ENCODE measurements around the gene KRTAP5-3. TPM values are rescaled to one million over a fixed set of nuclear protein-coding genes. Genes with fewer than 3 reads are reported as not detected.

KRTAP5-3 gene
- polyA plus RNA-seq, 2 of the 4 experiments (the other 2 are of a cell fraction), result not detected

DNA sequence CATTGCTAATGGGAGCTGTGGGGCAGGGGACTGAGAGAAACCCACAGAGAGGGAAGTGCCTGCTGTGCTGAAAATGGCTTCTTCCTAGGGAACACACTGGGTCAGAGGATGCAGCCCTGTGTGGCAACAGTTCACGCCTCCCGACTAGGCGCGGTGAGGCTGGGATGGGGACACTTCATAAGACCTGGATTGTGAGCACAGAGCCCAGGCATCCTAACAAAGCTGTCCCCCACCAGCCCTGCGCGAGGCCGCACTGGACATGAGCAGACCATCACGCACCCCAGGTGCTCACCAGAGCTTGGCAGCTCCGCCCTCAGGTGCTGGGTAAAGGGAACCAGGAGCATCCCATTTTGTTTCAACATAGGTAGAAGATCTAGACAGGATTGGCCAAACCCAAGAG is 15.5 kb upstream of the KRTAP5-3 start:
- ChIA-PET CTCF (interaction anchor here (1.1 to 1.7 kb wide), 5 partner anchors 49 to 378 kb away, joined by 4 to 8 read pairs (median 4); no protein-coding TSS in a partner anchor), POLR2A (no interaction called here)
- ATAC-seq (no peak), FAIRE-seq (no peak), DNase-seq (ENCODE audit: low read depth in 1 of 2, low spot score in 1 of 2) (no peak)
- 89% methylated on average over 9 of the region's 9 CpGs for WGBS (ENCODE audit: missing lambda C conversion rate)
- Histone ChIP-seq H3K4me3 (no peak overlapping the region), H3K4me1 (no peaks in the 10 kb centered on the region), H3K4me2 (no peak overlapping the region), H3K27ac (no peak overlapping the region), H3K9me3 (no peaks in the 10 kb centered on the region)
- TF ChIP-seq, protein P1, sequence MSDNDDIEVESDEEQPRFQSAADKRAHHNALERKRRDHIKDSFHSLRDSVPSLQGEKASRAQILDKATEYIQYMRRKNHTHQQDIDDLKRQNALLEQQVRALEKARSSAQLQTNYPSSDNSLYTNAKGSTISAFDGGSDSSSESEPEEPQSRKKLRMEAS (IDR thresholded peaks at IDR 0.05), result no peak
- no peak for TF ChIP-seq RFX5 (IDR thresholded peaks at IDR 0.05)
- no peak for TF ChIP-seq RARB (CRISPR knock-in tag; IDR thresholded peaks at IDR 0.05)
- TF ChIP-seq, protein P2, sequence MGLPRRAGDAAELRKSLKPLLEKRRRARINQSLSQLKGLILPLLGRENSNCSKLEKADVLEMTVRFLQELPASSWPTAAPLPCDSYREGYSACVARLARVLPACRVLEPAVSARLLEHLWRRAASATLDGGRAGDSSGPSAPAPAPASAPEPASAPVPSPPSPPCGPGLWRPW (IDR thresholded peaks at IDR 0.05), result no peak
- TF ChIP-seq, protein P3, sequence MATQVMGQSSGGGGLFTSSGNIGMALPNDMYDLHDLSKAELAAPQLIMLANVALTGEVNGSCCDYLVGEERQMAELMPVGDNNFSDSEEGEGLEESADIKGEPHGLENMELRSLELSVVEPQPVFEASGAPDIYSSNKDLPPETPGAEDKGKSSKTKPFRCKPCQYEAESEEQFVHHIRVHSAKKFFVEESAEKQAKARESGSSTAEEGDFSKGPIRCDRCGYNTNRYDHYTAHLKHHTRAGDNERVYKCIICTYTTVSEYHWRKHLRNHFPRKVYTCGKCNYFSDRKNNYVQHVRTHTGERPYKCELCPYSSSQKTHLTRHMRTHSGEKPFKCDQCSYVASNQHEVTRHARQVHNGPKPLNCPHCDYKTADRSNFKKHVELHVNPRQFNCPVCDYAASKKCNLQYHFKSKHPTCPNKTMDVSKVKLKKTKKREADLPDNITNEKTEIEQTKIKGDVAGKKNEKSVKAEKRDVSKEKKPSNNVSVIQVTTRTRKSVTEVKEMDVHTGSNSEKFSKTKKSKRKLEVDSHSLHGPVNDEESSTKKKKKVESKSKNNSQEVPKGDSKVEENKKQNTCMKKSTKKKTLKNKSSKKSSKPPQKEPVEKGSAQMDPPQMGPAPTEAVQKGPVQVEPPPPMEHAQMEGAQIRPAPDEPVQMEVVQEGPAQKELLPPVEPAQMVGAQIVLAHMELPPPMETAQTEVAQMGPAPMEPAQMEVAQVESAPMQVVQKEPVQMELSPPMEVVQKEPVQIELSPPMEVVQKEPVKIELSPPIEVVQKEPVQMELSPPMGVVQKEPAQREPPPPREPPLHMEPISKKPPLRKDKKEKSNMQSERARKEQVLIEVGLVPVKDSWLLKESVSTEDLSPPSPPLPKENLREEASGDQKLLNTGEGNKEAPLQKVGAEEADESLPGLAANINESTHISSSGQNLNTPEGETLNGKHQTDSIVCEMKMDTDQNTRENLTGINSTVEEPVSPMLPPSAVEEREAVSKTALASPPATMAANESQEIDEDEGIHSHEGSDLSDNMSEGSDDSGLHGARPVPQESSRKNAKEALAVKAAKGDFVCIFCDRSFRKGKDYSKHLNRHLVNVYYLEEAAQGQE (IDR thresholded peaks at IDR 0.05), result no peak
- TF ChIP-seq JUNB (IDR thresholded peaks at IDR 0.05), result no peak
- TF ChIP-seq SMC3 (IDR thresholded peaks at IDR 0.05), result no peak
- TF ChIP-seq HEYL (CRISPR knock-in tag; IDR thresholded peaks at IDR 0.05), result no peak
- TF ChIP-seq NPAS2 (CRISPR knock-in tag; IDR thresholded peaks at IDR 0.05; ENCODE audit: borderline replicate concordance), result no peak
- no peak for TF ChIP-seq FOSL2 (IDR thresholded peaks at IDR 0.05)
- no peak for TF ChIP-seq FOSL2 (CRISPR knock-in tag; IDR thresholded peaks at IDR 0.05)
- TF ChIP-seq NR3C1 (IDR thresholded peaks at IDR 0.05), result no peak
- no peak for TF ChIP-seq JUN (IDR thresholded peaks at IDR 0.05)
- TF ChIP-seq FOXS1 (CRISPR knock-in tag; IDR thresholded peaks at IDR 0.05), result no peak
- TF ChIP-seq KDM1A (IDR thresholded peaks at IDR 0.05; ENCODE audit: low read depth), result no peak
- no peak for TF ChIP-seq CHD2 (IDR thresholded peaks at IDR 0.05; ENCODE audit: low read length, partially characterized antibody)
- no peak for TF ChIP-seq RAD21 (conservative IDR thresholded peaks at IDR 0.05 in 1 of 2, IDR thresholded peaks at IDR 0.05 in 1 of 2)

DNA sequence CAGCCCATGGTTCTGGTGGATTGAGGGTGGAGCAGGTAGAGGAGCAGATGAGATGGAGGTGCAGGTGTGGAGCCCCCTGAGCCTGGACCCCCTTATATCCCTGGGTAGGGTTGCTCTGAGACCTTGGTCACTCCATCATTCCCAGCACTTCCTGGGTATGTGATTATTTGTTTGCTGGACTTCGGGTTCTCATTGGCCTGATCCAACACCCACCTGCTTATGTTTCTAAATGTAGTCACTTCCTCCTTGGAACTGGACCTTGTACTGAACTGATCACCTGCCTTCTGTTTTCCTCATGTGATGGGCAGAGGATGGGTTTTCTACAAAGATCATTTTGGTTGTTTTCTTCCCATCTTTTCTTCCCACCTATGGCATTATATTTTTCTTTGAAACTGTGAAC is 13.8 kb upstream of the KRTAP5-3 start, which contains the start of gene KRTAP5-4:
KRTAP5-4 (minus strand) TSS at position 53 of the 400 bp plus-strand sequence; CDS start at position 8, 45 bp downstream.
- ATAC-seq, result no peak
- 0% methylated on average over 1 of the region's 1 CpG for WGBS (ENCODE audit: missing lambda C conversion rate)
- ChIA-PET CTCF (no interaction called here), POLR2A (no interaction called here)
- Histone ChIP-seq H3K4me3 (no peak within 1 kb of the TSS), H3K9me3 (no peaks in the 10 kb centered on the region), H3K4me2 (no peak within 1 kb of the TSS), H3K27ac (no peak within 1 kb of the TSS), H3K4me1 (no peaks in the 10 kb centered on the region)
- DNase-seq (ENCODE audit: low read depth in 1 of 2, low spot score in 1 of 2), result no peak
- TF ChIP-seq HEYL (CRISPR knock-in tag; IDR thresholded peaks at IDR 0.05) (no peak), NR3C1 (IDR thresholded peaks at IDR 0.05) (no peak), TFCP2L1 (CRISPR knock-in tag; IDR thresholded peaks at IDR 0.05) (no peak)
- TF ChIP-seq, protein P4, sequence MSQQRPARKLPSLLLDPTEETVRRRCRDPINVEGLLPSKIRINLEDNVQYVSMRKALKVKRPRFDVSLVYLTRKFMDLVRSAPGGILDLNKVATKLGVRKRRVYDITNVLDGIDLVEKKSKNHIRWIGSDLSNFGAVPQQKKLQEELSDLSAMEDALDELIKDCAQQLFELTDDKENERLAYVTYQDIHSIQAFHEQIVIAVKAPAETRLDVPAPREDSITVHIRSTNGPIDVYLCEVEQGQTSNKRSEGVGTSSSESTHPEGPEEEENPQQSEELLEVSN (IDR thresholded peaks at IDR 0.05; ENCODE audit: borderline replicate concordance, low read depth), result no peak
- no peak for FAIRE-seq

DNA sequence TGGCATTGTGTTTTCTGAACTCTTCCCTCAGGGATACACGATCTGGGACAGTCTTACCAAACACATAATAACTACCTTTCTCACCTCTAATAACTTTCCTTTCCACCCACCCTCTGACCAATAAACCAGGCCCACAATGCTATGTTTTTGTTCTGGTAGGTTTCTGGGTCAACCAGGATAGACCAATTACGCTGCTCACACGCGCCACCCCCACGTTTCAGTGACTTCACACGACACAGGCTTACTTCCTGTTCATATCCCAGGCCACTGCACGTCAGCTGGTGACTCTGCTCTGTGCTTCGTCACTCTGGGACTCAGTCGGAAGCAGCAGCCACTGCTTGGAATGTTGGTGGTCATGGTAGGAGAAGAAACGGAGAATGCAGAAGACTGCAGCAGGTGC is 11.2 kb upstream of the KRTAP5-3 start:
- ATAC-seq (no peak), FAIRE-seq (no peak), DNase-seq (ENCODE audit: low read depth in 1 of 2, low spot score in 1 of 2) (no peak)
- WGBS (ENCODE audit: missing lambda C conversion rate), result 54% methylated on average over 10 of the region's 10 CpGs
- no peak for TF ChIP-seq RNF2 (IDR thresholded peaks at IDR 0.05; ENCODE audit: borderline replicate concordance, low read depth)
- no peak for TF ChIP-seq HDAC2 (IDR thresholded peaks at IDR 0.05)
- TF ChIP-seq RARB (CRISPR knock-in tag; IDR thresholded peaks at IDR 0.05), result no peak
- TF ChIP-seq RFX5 (IDR thresholded peaks at IDR 0.05), result no peak
- TF ChIP-seq HEYL (CRISPR knock-in tag; IDR thresholded peaks at IDR 0.05), result no peak
- no peak for TF ChIP-seq CHD4 (IDR thresholded peaks at IDR 0.05; ENCODE audit: borderline replicate concordance)
- TF ChIP-seq TP53 (CRISPR knock-in tag; IDR thresholded peaks at IDR 0.05), result no peak
- no peak for TF ChIP-seq ZC3H11A (IDR thresholded peaks at IDR 0.05)
- no peak for TF ChIP-seq GATA3 (IDR thresholded peaks at IDR 0.05; ENCODE audit: borderline replicate concordance)
- Histone ChIP-seq H3K4me2 (no peak overlapping the region), H3K27ac (no peak overlapping the region), H3K9me3 (no peaks in the 10 kb centered on the region), H3K4me1 (no peaks in the 10 kb centered on the region), H3K4me3 (no peak overlapping the region)
- CTCF ChIA-PET, result interaction anchor here (1.4 to 1.8 kb wide), 3 partner anchors 15 to 532 kb away, joined by 3 to 8 read pairs (median 6); no protein-coding TSS in a partner anchor
- POLR2A ChIA-PET, result no interaction called here

All from A549 (cell line).